ENCODE results near the gene SMS. TPM values are rescaled to one million over a fixed set of nuclear protein-coding genes. Genes with fewer than 3 reads are reported as not detected.

SMS gene
- 228 and 301 TPM in 2 replicates for total RNA-seq (2014; rRNA removed; shearing (Covaris generic))

- DNase-seq (ENCODE audit: low read depth), result peak; percentile 85
These were observed at the start of gene SMS for GRCh38 chrX:21940356-21940829. Gene SMS, plus strand, starts transcription at chrX:21940709. Its CDS starts 116 bp downstream, at chrX:21940825.

DNA sequence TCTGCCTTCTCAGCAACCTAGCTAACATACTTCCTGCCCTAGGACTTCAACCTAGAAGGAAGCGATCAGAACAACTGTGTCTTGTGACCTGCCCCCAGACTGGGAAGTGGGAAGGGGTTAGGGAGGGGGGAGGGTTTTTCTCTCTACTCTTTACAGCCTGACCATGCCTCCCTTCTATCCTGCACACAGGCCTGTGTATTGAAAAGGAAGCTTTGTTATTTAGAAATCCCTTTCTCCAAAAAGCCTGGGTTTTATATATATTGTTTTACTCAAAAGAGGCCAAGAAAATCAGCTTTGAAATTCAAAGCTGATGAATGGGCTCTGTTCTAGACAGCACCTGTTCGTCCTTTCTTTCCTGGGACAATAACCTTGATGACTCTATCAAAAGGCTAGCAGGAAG lies 35.2 kb upstream of the SMS start:
- DNase-seq (ENCODE audit: low read depth), result no peak

DNA sequence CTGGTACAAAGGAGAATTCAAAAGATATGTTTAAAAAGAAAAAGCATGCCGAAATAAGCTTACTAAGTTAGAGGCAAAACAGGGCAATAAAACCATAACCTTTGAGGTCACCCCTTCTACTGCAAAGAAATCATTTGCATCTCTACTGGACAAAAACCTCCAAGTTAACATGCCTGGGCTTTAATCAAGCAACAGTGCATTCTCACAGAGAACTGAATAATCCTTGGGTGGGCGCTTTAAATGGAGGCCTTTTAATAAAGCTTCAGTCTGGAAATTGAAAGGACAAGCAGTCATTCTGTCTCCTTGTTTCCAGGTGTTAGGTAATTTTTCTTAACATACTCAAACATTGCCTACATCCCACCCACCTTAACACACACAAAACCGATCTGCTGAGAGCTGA lies 34.6 kb upstream of the SMS start:
- no peak for DNase-seq (ENCODE audit: low read depth)

GRCh38 chrX:21907260-21907659 lies 33.2 kb upstream of the SMS start:
- peak; percentile 11 for DNase-seq (ENCODE audit: low read depth)

GRCh38 chrX:21911481-21911880 lies 29.0 kb upstream of the SMS start:
- DNase-seq (ENCODE audit: low read depth), result no peak

DNA sequence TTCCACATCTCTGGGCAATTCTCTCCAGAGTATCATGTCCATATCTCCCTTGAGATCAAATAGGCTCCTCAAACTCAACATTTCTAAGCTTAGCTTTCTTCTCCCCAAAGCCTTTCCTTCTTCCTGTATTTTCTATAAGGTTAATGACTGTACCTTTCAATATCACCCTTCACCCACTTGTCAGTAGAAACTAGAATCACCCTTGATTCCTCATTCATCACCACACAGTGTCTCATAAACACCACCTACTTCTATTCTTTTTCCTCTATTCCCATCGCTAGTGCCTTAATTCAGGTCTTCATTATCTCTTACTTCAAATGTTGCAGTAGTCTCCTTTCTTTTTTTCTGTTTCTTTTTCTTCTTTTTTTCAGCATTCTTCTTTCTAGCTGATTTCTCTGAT lies 28.3 kb upstream of the SMS start:
- no peak for DNase-seq (ENCODE audit: low read depth)

- no peak for DNase-seq (ENCODE audit: low read depth)
These were observed 27.5 kb upstream of the SMS start for GRCh38 chrX:21912989-21913388.

GRCh38 chrX:21926116-21926515 lies 14.4 kb upstream of the SMS start:
- DNase-seq (ENCODE audit: low read depth), result peak; percentile 35

DNA sequence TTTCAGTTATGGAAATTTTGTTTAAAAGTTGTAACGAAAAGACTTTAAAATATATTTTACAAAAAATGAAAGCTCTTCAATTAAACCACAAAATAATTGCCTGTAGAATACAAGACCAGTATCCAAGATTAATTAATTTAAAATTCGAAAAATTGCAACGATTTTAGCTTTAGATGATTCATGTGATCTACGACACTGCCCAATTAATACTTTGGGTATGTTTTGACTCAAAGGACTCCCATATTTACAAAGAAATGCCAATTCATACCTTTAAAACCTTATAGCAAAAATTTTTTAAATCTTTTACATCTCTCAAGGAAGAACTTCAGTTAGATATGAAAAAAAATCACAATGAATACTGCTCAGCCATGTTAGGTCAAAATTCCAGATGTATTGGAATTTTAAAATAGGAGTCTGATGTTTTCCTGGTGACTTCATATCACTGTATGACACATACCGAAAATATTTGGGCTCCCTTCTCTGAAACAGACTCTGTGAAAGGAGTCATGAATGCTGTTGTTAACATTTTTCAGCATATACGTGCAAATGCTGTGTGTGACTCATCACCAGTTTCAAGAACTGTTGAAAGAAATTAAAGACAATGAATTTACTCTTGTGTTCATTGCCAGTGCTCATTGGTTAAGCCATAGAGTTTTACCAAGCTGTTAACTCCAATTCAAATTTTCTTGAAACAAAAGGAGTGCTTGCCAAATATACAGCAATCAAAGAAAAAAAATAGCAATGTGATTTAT lies 13.8 kb upstream of the SMS start:
- DNase-seq (ENCODE audit: low read depth), result peak; percentile 97

DNA sequence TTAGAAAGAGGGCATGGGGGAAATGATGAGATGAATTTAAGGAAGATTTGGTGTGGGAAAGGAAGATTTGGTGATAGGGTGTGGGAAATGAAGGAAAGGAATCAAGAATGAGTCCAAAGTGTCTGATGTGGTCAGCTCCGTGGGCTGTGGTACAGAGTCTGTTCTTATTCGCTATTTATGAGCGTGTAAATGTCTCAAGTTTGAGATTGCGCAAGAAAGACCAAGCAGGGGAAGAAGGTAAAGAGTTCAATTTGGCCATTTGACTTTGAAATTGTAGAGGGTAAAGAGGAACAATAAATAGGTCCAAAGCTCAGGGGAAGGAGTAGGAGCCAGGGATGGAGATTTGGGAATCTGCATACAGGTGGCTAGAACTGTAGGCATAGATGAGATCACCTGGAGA lies 11.3 kb upstream of the SMS start:
- peak; percentile 21 for DNase-seq (ENCODE audit: low read depth)

DNA sequence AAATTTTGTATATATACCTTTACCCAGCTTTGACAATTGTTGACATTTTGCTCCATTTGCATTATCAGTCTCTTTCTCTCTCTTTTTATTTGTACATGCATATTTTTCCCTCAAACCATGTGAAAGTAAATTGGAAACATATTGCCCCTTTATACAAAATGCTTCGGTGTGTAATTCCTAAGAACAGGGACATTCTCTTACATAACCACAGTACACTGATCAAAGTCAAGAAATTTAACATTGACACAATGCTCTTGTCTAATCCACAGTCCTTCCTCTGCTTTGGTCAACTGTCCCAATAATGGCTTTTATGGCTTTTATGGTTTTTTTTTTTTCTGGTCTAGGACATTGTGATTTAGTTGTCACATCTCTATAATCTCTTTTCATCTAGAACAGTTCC lies 9.5 kb upstream of the SMS start:
- no peak for DNase-seq (ENCODE audit: low read depth)

DNA sequence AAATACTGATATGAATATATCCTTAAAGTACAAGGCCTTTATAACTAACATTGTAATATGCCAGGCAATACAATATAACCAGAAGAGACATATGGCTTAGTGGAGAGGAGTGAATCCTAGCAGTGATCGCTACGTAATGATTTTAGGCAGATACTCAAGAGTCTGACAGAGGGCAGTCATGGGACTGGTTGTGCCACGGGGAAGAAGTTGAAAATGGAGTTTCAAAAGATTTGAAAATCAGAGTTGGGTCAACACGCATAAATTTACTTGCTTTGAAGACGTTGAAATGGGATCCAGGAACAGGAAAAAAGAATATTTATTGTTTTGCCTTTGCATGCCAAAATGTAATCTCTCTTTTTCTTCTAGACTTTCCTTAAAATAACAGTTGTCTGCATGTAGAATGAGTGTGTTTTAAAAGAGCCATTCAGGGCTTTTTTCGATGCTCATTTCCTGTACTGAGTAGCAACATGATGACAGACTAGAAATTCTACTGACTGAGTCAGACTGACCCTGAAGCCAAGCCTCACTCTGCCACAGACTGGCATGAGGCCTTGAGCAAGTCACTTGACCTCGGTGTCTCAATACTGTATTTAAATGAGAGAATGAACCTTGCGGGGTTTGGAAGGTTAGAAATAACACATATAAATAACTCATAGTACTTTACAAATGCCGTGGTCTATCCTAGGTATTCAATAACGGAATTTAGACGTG lies 8.1 kb upstream of the SMS start:
- DNase-seq (ENCODE audit: low read depth), result peak; percentile 89

DNA sequence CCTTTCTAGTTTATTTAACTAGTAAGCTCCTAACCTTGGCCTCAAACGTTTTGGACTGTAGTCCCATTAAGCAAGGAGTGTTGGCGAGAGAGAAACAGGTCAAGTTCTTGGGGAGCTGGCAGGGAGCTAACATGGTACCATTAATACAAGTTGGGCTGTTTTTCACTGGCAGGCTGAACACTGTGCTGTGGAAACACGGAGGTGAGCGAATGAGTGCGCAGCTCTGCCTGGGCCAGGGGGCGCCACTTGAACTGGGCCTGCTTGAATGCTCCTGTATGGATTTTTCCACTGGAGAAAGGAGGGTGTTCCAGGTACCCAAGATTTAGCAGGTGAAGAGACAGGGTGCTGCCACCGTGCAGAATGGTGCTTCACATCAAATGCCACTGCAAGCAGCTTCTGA lies 7.4 kb upstream of the SMS start:
- DNase-seq (ENCODE audit: low read depth), result peak; percentile 5

- DNase-seq (ENCODE audit: low read depth), result peak; percentile 60
These were observed 6.1 kb upstream of the SMS start for GRCh38 chrX:21934414-21934813.

DNA sequence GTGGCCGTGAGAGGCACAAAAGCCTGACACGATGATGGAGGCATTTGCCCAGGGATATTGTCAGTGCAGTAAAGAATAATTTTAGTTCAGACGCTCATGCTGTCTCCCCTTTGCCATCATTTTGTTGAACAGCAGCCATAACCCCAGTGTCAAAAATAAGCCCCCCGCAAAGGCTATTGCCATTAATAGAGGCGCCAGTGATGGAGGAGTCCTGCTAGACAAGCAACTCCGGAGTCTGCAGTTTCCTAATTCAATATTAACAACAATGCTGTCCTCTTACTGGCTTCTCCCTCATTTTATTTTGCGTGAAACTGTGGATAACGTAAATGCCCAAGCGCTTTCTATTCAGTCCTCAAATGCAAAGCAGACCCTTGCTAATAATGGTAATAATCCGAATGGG lies 603 bp upstream of the SMS start:
- DNase-seq (ENCODE audit: low read depth), result no peak

DNA sequence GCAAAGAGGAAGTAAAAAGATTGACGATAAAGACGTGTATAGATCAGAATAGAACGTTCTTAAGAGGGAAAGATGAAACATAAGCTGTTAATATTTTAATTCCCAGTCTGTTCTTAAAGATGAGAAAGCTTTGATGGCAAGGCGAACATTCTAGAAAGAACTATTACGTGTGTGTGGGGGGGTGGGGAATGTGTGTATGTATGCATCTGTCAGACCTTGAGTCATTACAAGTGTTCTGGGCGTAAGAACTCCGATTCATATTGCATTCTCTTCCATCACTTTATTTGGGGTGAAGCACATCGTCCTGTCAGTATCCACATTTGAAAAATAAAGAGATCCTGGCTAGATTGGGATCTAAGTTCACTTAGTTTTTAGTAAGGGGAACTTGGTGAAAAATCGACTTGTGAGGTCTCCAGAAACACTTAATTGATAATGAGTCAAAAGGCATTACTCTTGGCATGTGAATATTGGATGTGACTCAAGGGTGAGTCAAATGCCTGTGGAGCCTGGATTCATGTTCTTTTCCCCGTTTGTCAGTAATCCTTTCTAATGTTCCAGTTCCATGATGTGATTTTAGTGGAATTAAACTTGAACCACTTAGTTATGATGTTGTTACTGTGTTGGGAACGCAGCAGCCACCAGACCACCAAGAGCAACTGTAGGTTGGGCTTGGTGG lies 3.1 kb downstream of the SMS start:
- DNase-seq (ENCODE audit: low read depth), result peak; percentile 93

- DNase-seq (ENCODE audit: low read depth), result no peak
These were observed 3.7 kb downstream of the SMS start for GRCh38 chrX:21944136-21944615.

- peak; percentile 74 for DNase-seq (ENCODE audit: low read depth)
These were observed 6.6 kb downstream of the SMS start for GRCh38 chrX:21946925-21947641.

- DNase-seq (ENCODE audit: low read depth), result no peak
These were observed 7.2 kb downstream of the SMS start for GRCh38 chrX:21947671-21948070.

DNA sequence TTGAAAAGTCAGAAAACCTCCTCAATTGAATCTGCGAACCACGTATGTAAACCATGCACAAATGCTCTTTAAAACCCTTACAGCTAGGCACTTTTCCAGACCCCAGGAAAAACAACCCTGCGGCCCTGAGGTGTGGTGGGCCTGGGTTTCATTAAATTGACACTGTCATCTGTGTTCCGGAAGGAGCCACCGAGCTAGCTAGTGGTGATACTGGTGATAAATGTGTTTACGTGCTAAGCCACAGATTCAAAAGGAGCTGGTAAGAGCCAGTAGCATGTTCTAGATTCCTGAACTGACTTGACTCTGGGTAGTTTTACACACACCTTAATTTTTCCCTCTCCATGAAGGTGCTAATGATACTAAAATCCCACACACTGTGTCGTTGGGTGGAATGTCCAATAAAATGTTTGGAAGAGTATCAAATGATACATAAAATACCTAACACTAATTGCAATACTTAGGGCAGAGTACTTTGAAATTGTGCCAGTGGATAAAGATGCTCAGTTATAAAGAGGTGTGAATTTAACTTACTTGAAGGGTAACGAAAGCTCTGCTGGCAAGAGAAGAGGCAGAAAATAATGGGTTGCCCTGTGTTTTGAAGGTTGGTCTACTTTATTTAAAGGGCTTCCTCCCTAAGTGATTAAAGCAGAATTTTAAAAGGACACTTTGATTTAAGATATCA lies 8.5 kb downstream of the SMS start:
- DNase-seq (ENCODE audit: low read depth), result no peak

DNA sequence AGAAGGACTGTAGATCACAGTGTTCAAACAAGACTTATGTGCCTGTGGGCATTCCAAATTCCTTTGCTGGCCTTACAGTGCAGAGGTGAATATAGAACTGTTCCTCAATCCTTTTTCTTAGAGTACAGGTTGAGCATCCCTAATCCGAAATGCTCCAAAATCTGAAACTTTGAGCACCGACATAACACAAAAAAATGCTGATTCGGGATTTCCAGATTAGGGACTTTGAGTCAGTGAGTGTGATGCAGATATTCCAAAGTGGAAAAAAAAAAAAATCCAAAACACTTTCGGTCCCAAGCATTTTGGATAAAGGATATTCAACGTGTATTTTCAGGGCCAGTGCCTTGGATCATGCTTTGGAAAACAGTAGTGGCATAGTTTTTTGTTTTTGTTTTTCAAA lies 9.2 kb downstream of the SMS start:
- DNase-seq (ENCODE audit: low read depth), result no peak
